ENCODE measurements around the gene TFAP2A. TPM values are rescaled to one million over a fixed set of nuclear protein-coding genes. Genes with fewer than 3 reads are reported as not detected.
A peak's percentile ranks its signal among the peaks of the same experiment; 100 is the strongest.

The TFAP2A gene
- polyA plus RNA-seq, 2 donors, result 20.9 to 28.8 TPM

GRCh38 chr6:10429638-10430427 lies 15.0 kb upstream of the TFAP2A start:
- 24 to 25% methylated on average over 12 of the region's 12 CpGs for WGBS, 2 donors
- no peaks in the 10 kb centered on the region for H3K36me3 ChIP-seq (ENCODE audit: control insufficient read depth in 2 of 2, insufficient read depth in 2 of 2, low read length in 1 of 2)
- peak overlapping the region in 1 of 2 donors; percentile 85 for H3K27ac ChIP-seq (ENCODE audit: low read depth in 2 of 2, low read length in 1 of 2)
- H3K4me1 ChIP-seq (ENCODE audit: control insufficient read depth in 2 of 2, insufficient read depth in 2 of 2, low read length in 1 of 2), result peaks cover 3 to 4% of the 10 kb centered on the region in 2 donors
- no peaks in the 10 kb centered on the region for H3K9me3 ChIP-seq (ENCODE audit: control insufficient read depth in 2 of 2, insufficient read depth in 1 of 2, low read depth in 1 of 2, low read length in 1 of 2)
- no peak overlapping the region for H3K4me3 ChIP-seq (ENCODE audit: low read depth in 1 of 2, low read length in 2 of 2)
- no peaks in the 10 kb centered on the region for H3K27me3 ChIP-seq (ENCODE audit: control insufficient read depth in 1 of 2, insufficient read depth in 2 of 2, low read length in 2 of 2)

GRCh38 chr6:10426781-10427279 lies 12.0 kb upstream of the TFAP2A start:
- H3K9me3 ChIP-seq (ENCODE audit: control insufficient read depth in 2 of 2, insufficient read depth in 1 of 2, low read depth in 1 of 2, low read length in 1 of 2), result no peaks in the 10 kb centered on the region
- 17 to 23% methylated on average over 6 of the region's 6 CpGs for WGBS, 2 donors
- H3K4me3 ChIP-seq (ENCODE audit: low read depth in 1 of 2, low read length in 2 of 2), result peak overlapping the region; percentile 45 to 48
- H3K4me1 ChIP-seq (ENCODE audit: control insufficient read depth in 2 of 2, insufficient read depth in 2 of 2, low read length in 1 of 2), result peaks cover 5 to 6% of the 10 kb centered on the region in 2 donors
- H3K27ac ChIP-seq (ENCODE audit: low read depth in 2 of 2, low read length in 1 of 2), result peak overlapping the region; percentile 59 to 60
- peaks cover 0 to 10% of the 10 kb centered on the region in 2 donors for H3K27me3 ChIP-seq (ENCODE audit: control insufficient read depth in 1 of 2, insufficient read depth in 2 of 2, low read length in 2 of 2)
- no peaks in the 10 kb centered on the region for H3K36me3 ChIP-seq (ENCODE audit: control insufficient read depth in 2 of 2, insufficient read depth in 2 of 2, low read length in 1 of 2)

GRCh38 chr6:10425975-10426780 lies 11.3 kb upstream of the TFAP2A start:
- H3K4me1 ChIP-seq (ENCODE audit: control insufficient read depth in 2 of 2, insufficient read depth in 2 of 2, low read length in 1 of 2), result peaks cover 5 to 6% of the 10 kb centered on the region in 2 donors
- peaks cover 0 to 10% of the 10 kb centered on the region in 2 donors for H3K27me3 ChIP-seq (ENCODE audit: control insufficient read depth in 1 of 2, insufficient read depth in 2 of 2, low read length in 2 of 2)
- H3K4me3 ChIP-seq (ENCODE audit: low read depth in 1 of 2, low read length in 2 of 2), result peak overlapping the region; percentile 45 to 48
- 5 to 13% methylated on average over 53 to 54 of the region's 54 CpGs for WGBS, 2 donors
- peak overlapping the region; percentile 59 to 60 for H3K27ac ChIP-seq (ENCODE audit: low read depth in 2 of 2, low read length in 1 of 2)
- no peaks in the 10 kb centered on the region for H3K9me3 ChIP-seq (ENCODE audit: control insufficient read depth in 2 of 2, insufficient read depth in 1 of 2, low read depth in 1 of 2, low read length in 1 of 2)
- no peaks in the 10 kb centered on the region for H3K36me3 ChIP-seq (ENCODE audit: control insufficient read depth in 2 of 2, insufficient read depth in 2 of 2, low read length in 1 of 2)

- Histone ChIP-seq H3K36me3 (ENCODE audit: control insufficient read depth in 2 of 2, insufficient read depth in 2 of 2, low read length in 1 of 2) (no peaks in the 10 kb centered on the region), H3K27ac (ENCODE audit: low read depth in 2 of 2, low read length in 1 of 2) (no peak overlapping the region), H3K4me3 (ENCODE audit: low read depth in 1 of 2, low read length in 2 of 2) (peak overlapping the region in 1 of 2 donors; percentile 45), H3K9me3 (ENCODE audit: control insufficient read depth in 2 of 2, insufficient read depth in 1 of 2, low read depth in 1 of 2, low read length in 1 of 2) (no peaks in the 10 kb centered on the region), H3K4me1 (ENCODE audit: control insufficient read depth in 2 of 2, insufficient read depth in 2 of 2, low read length in 1 of 2) (peaks cover 5 to 6% of the 10 kb centered on the region in 2 donors), H3K27me3 (ENCODE audit: control insufficient read depth in 1 of 2, insufficient read depth in 2 of 2, low read length in 2 of 2) (peaks cover 0 to 10% of the 10 kb centered on the region in 2 donors)
- 32 to 47% methylated on average over 35 of the region's 35 CpGs for WGBS, 2 donors
These were observed 10.5 kb upstream of the TFAP2A start for GRCh38 chr6:10425176-10425974.

- Histone ChIP-seq H3K36me3 (ENCODE audit: control insufficient read depth in 2 of 2, insufficient read depth in 2 of 2, low read length in 1 of 2) (no peaks in the 10 kb centered on the region), H3K27ac (ENCODE audit: low read depth in 2 of 2, low read length in 1 of 2) (no peak overlapping the region), H3K4me1 (ENCODE audit: control insufficient read depth in 2 of 2, insufficient read depth in 2 of 2, low read length in 1 of 2) (peaks cover 5 to 6% of the 10 kb centered on the region in 2 donors), H3K9me3 (ENCODE audit: control insufficient read depth in 2 of 2, insufficient read depth in 1 of 2, low read depth in 1 of 2, low read length in 1 of 2) (no peaks in the 10 kb centered on the region), H3K27me3 (ENCODE audit: control insufficient read depth in 1 of 2, insufficient read depth in 2 of 2, low read length in 2 of 2) (peaks cover 0 to 10% of the 10 kb centered on the region in 2 donors), H3K4me3 (ENCODE audit: low read depth in 1 of 2, low read length in 2 of 2) (no peak overlapping the region)
- 20 to 25% methylated on average over 5 of the region's 5 CpGs for WGBS, 2 donors
These were observed 9.2 kb upstream of the TFAP2A start for GRCh38 chr6:10424040-10424439.

GRCh38 chr6:10422737-10423034 lies 7.8 kb upstream of the TFAP2A start:
- Histone ChIP-seq H3K4me1 (ENCODE audit: control insufficient read depth in 2 of 2, insufficient read depth in 2 of 2, low read length in 1 of 2) (peaks cover 5 to 6% of the 10 kb centered on the region in 2 donors), H3K4me3 (ENCODE audit: low read depth in 1 of 2, low read length in 2 of 2) (no peak overlapping the region), H3K9me3 (ENCODE audit: control insufficient read depth in 2 of 2, insufficient read depth in 1 of 2, low read depth in 1 of 2, low read length in 1 of 2) (no peaks in the 10 kb centered on the region), H3K27me3 (ENCODE audit: control insufficient read depth in 1 of 2, insufficient read depth in 2 of 2, low read length in 2 of 2) (peaks cover 0 to 10% of the 10 kb centered on the region in 2 donors), H3K36me3 (ENCODE audit: control insufficient read depth in 2 of 2, insufficient read depth in 2 of 2, low read length in 1 of 2) (no peaks in the 10 kb centered on the region), H3K27ac (ENCODE audit: low read depth in 2 of 2, low read length in 1 of 2) (no peak overlapping the region)
- 36 to 57% methylated on average over 7 of the region's 7 CpGs for WGBS, 2 donors

GRCh38 chr6:10421921-10422736 lies 7.3 kb upstream of the TFAP2A start:
- Histone ChIP-seq H3K27me3 (ENCODE audit: control insufficient read depth in 1 of 2, insufficient read depth in 2 of 2, low read length in 2 of 2) (peaks cover 0 to 10% of the 10 kb centered on the region in 2 donors), H3K9me3 (ENCODE audit: control insufficient read depth in 2 of 2, insufficient read depth in 1 of 2, low read depth in 1 of 2, low read length in 1 of 2) (no peaks in the 10 kb centered on the region), H3K36me3 (ENCODE audit: control insufficient read depth in 2 of 2, insufficient read depth in 2 of 2, low read length in 1 of 2) (no peaks in the 10 kb centered on the region), H3K27ac (ENCODE audit: low read depth in 2 of 2, low read length in 1 of 2) (no peak overlapping the region), H3K4me1 (ENCODE audit: control insufficient read depth in 2 of 2, insufficient read depth in 2 of 2, low read length in 1 of 2) (peaks cover 5 to 9% of the 10 kb centered on the region in 2 donors), H3K4me3 (ENCODE audit: low read depth in 1 of 2, low read length in 2 of 2) (no peak overlapping the region)
- 25 to 53% methylated on average over 39 of the region's 39 CpGs for WGBS, 2 donors

GRCh38 chr6:10421158-10421920 lies 6.5 kb upstream of the TFAP2A start:
- Histone ChIP-seq H3K27ac (ENCODE audit: low read depth in 2 of 2, low read length in 1 of 2) (no peak overlapping the region), H3K9me3 (ENCODE audit: control insufficient read depth in 2 of 2, insufficient read depth in 1 of 2, low read depth in 1 of 2, low read length in 1 of 2) (no peaks in the 10 kb centered on the region)
- 23 to 49% methylated on average over 47 of the region's 47 CpGs for WGBS, 2 donors

More at GRCh38 chr6:10421158-10421920, 6.5 kb upstream of the TFAP2A start:
- Histone ChIP-seq H3K4me1 (ENCODE audit: control insufficient read depth in 2 of 2, insufficient read depth in 2 of 2, low read length in 1 of 2) (peaks cover 8 to 9% of the 10 kb centered on the region in 2 donors), H3K36me3 (ENCODE audit: control insufficient read depth in 2 of 2, insufficient read depth in 2 of 2, low read length in 1 of 2) (no peaks in the 10 kb centered on the region), H3K4me3 (ENCODE audit: low read depth in 1 of 2, low read length in 2 of 2) (no peak overlapping the region), H3K27me3 (ENCODE audit: control insufficient read depth in 1 of 2, insufficient read depth in 2 of 2, low read length in 2 of 2) (peaks cover 0 to 10% of the 10 kb centered on the region in 2 donors)
